Retinal pigment epithelial cell (primary cell): ENCODE results near the gene GALNT10.
A peak's percentile ranks its signal among the peaks of the same experiment; 100 is the strongest.

Experiments used
- DNase-seq: peaks from one replicate; pipeline ENCODE4 v3.0.0-alpha.2; 2010; ENCODE audit warnings: low read depth
- H3K4me3 ChIP-seq: 2 replicates; pipeline ENCODE4 v1.5.1; 2011; ENCODE audit warnings: mild to moderate bottlenecking, low read length, control low read depth, moderate library complexity
- CTCF ChIP-seq: conservative IDR thresholded peaks from 2 replicates; pipeline ENCODE4 v1.5.1; 2011; ENCODE audit warnings: low read depth, low read length, control low read depth, inconsistent platforms

Gene GALNT10

GRCh38 chr5:154221371-154221896 lies 30.9 kb downstream of the GALNT10 start:
- TF ChIP-seq CTCF = no peak
- no peak overlapping the region for H3K4me3 ChIP-seq
- DNase-seq = peak; percentile 84

- no peak for DNase-seq
- TF ChIP-seq CTCF = no peak
- no peak overlapping the region for H3K4me3 ChIP-seq
These were observed 31.9 kb downstream of the GALNT10 start for GRCh38 chr5:154222414-154222813.

- H3K4me3 ChIP-seq = no peak overlapping the region
- no peak for TF ChIP-seq CTCF
- DNase-seq = no peak
These were observed 32.8 kb downstream of the GALNT10 start for GRCh38 chr5:154223320-154223719.

GRCh38 chr5:154227090-154227489 lies 36.6 kb downstream of the GALNT10 start:
- DNase-seq = no peak
- H3K4me3 ChIP-seq = no peak overlapping the region
- TF ChIP-seq CTCF = no peak

GRCh38 chr5:154228696-154229095 lies 38.2 kb downstream of the GALNT10 start:
- TF ChIP-seq CTCF = no peak
- no peak for DNase-seq
- H3K4me3 ChIP-seq = no peak overlapping the region

GRCh38 chr5:154230526-154230925 lies 40.0 kb downstream of the GALNT10 start:
- DNase-seq = no peak
- no peak for TF ChIP-seq CTCF
- no peak overlapping the region for H3K4me3 ChIP-seq

GRCh38 chr5:154234551-154234950 lies 44.0 kb downstream of the GALNT10 start:
- no peak for TF ChIP-seq CTCF
- no peak overlapping the region for H3K4me3 ChIP-seq
- no peak for DNase-seq
